ENCODE results near the gene AKAP13.

The AKAP13 gene

GRCh38 chr15:85578941-85579701, 198.7 kb downstream of the AKAP13 start:
- Mint-ChIP-seq H3K4me1 (peaks cover 68% of the 10 kb centered on the region), H3K4me3 (peak overlapping the region in 2 of 3 experiments; percentile 1 to 35), H3K9me3 (no peaks in the 10 kb centered on the region)

GRCh38 chr15:85579957-85580694, 199.7 kb downstream of the AKAP13 start:
- H3K27me3 Mint-ChIP-seq (ENCODE audit: low read depth) = no peaks in the 10 kb centered on the region
- peak overlapping the region in 1 of 3 experiments; percentile 55 for H3K4me3 Mint-ChIP-seq
- H3K9me3 Mint-ChIP-seq = no peaks in the 10 kb centered on the region
- peaks cover 49% of the 10 kb centered on the region for H3K36me3 Mint-ChIP-seq (ENCODE audit: low read depth)
- H3K4me1 Mint-ChIP-seq = peaks cover 77% of the 10 kb centered on the region
- no peak for TF ChIP-seq CTCF (IDR thresholded peaks at IDR 0.05; ENCODE audit: unreplicated experiment in 3 of 3)
- peak overlapping the region; percentile 69 to 88 (median 73) for H3K27ac Mint-ChIP-seq

More at GRCh38 chr15:85578941-85579701, 198.7 kb downstream of the AKAP13 start:
- no peaks in the 10 kb centered on the region for H3K27me3 Mint-ChIP-seq (ENCODE audit: low read depth)
- peaks cover 49% of the 10 kb centered on the region for H3K36me3 Mint-ChIP-seq (ENCODE audit: low read depth)
- no peak for TF ChIP-seq CTCF (IDR thresholded peaks at IDR 0.05; ENCODE audit: unreplicated experiment in 3 of 3)
- H3K27ac Mint-ChIP-seq = peak overlapping the region; percentile 69 to 88 (median 73)

- Mint-ChIP-seq H3K4me1 (peaks cover 82% of the 10 kb centered on the region), H3K4me3 (no peak overlapping the region), H3K36me3 (ENCODE audit: low read depth) (peaks cover 55% of the 10 kb centered on the region), H3K27ac (peak overlapping the region in 2 of 3 experiments; percentile 73 to 88), H3K9me3 (no peaks in the 10 kb centered on the region), H3K27me3 (ENCODE audit: low read depth) (no peaks in the 10 kb centered on the region)
- no peak for TF ChIP-seq CTCF (IDR thresholded peaks at IDR 0.05; ENCODE audit: unreplicated experiment in 3 of 3)
These were observed 200.5 kb downstream of the AKAP13 start for GRCh38 chr15:85580879-85581278.

GRCh38 chr15:85581495-85581894, 201.1 kb downstream of the AKAP13 start:
- TF ChIP-seq CTCF (IDR thresholded peaks at IDR 0.05; ENCODE audit: unreplicated experiment in 3 of 3) = no peak
- Mint-ChIP-seq H3K9me3 (no peaks in the 10 kb centered on the region), H3K4me3 (peak overlapping the region in 2 of 3 experiments; percentile 7 to 64), H3K27me3 (ENCODE audit: low read depth) (no peaks in the 10 kb centered on the region), H3K27ac (peak overlapping the region; percentile 79 to 88 (median 88)), H3K36me3 (ENCODE audit: low read depth) (peaks cover 61% of the 10 kb centered on the region), H3K4me1 (peaks cover 80% of the 10 kb centered on the region)

GRCh38 chr15:85582131-85583079, 202.0 kb downstream of the AKAP13 start:
- no peaks in the 10 kb centered on the region for H3K27me3 Mint-ChIP-seq (ENCODE audit: low read depth)
- peaks cover 67% of the 10 kb centered on the region for H3K36me3 Mint-ChIP-seq (ENCODE audit: low read depth)
- no peaks in the 10 kb centered on the region for H3K9me3 Mint-ChIP-seq
- peak overlapping the region; percentile 36 to 86 (median 69) for H3K4me3 Mint-ChIP-seq
- peak overlapping the region; percentile 79 to 88 (median 88) for H3K27ac Mint-ChIP-seq
- no peak for TF ChIP-seq CTCF (IDR thresholded peaks at IDR 0.05; ENCODE audit: unreplicated experiment in 3 of 3)
- peaks cover 75% of the 10 kb centered on the region for H3K4me1 Mint-ChIP-seq
